ENCODE data around the gene NKX6-1. TPM values are rescaled to one million over a fixed set of nuclear protein-coding genes. Genes with fewer than 3 reads are reported as not detected.

The NKX6-1 gene
- total and polyA plus RNA-seq, 4 donors, result 0.02 to 0.20 (median 0.06) TPM; not detected in 1

- no peak for TF ChIP-seq CTCF (IDR thresholded peaks at IDR 0.05; ENCODE audit: control extremely low read depth, extremely low read depth)
- H3K4me1 ChIP-seq (ENCODE audit: control insufficient read depth in 5 of 5, insufficient read depth in 5 of 5, low read length in 5 of 5), result peaks cover 0 to 20% (median 3%) of the 10 kb centered on the region in 5 donors
- no peak overlapping the region for H3K4me3 ChIP-seq
- H3K9me3 ChIP-seq (ENCODE audit: control insufficient read depth in 4 of 4, insufficient read depth in 3 of 4, low read length in 3 of 4), result peaks cover 0 to 22% (median 0%) of the 10 kb centered on the region in 4 donors
- no peak overlapping the region for H3K27ac ChIP-seq (ENCODE audit: low read depth in 1 of 2, low read length in 1 of 2)
- H3K36me3 ChIP-seq (ENCODE audit: control insufficient read depth in 4 of 4, insufficient read depth in 4 of 4, low read length in 4 of 4), result no peaks in the 10 kb centered on the region
- no peak for DNase-seq
- H3K9ac ChIP-seq (ENCODE audit: insufficient read depth in 1 of 2, low read length in 2 of 2), result no peak overlapping the region
- H3K27me3 ChIP-seq (ENCODE audit: control insufficient read depth in 3 of 3, insufficient read depth in 3 of 3, low read length in 2 of 3), result peaks cover 0 to 92% (median 86%) of the 10 kb centered on the region in 3 donors
- no peak for ATAC-seq (ENCODE audit: insufficient read depth, low FRiP score)
- WGBS, 2 donors, result 10% methylated on average over 11 of the region's 11 CpGs
Measured at GRCh38 chr4:84499624-84499982, 511 bp upstream of the NKX6-1 start.

- ATAC-seq (ENCODE audit: insufficient read depth, low FRiP score), result peak; percentile 23
- H3K9ac ChIP-seq (ENCODE audit: insufficient read depth in 1 of 2, low read length in 2 of 2), result no peak overlapping the region
- TF ChIP-seq CTCF (IDR thresholded peaks at IDR 0.05; ENCODE audit: control extremely low read depth, extremely low read depth), result no peak
- H3K27ac ChIP-seq (ENCODE audit: low read depth in 1 of 2, low read length in 1 of 2), result no peak overlapping the region
- H3K9me3 ChIP-seq (ENCODE audit: control insufficient read depth in 4 of 4, insufficient read depth in 3 of 4, low read length in 3 of 4), result peaks cover 0 to 22% (median 0%) of the 10 kb centered on the region in 4 donors
- DNase-seq, result peak in 2 of 3 donors; percentile 49 to 59
- no peak overlapping the region for H3K4me3 ChIP-seq
- H3K36me3 ChIP-seq (ENCODE audit: control insufficient read depth in 4 of 4, insufficient read depth in 4 of 4, low read length in 4 of 4), result no peaks in the 10 kb centered on the region
- H3K27me3 ChIP-seq (ENCODE audit: control insufficient read depth in 3 of 3, insufficient read depth in 3 of 3, low read length in 2 of 3), result peaks cover 0 to 94% (median 87%) of the 10 kb centered on the region in 3 donors
- H3K4me1 ChIP-seq (ENCODE audit: control insufficient read depth in 5 of 5, insufficient read depth in 5 of 5, low read length in 5 of 5), result peaks cover 0 to 20% (median 3%) of the 10 kb centered on the region in 5 donors
- WGBS, 2 donors, result 0 to 2% methylated on average over 58 to 63 of the region's 63 CpGs
Measured at GRCh38 chr4:84498203-84498934, 723 bp downstream of the NKX6-1 start.

- H3K9me3 ChIP-seq (ENCODE audit: control insufficient read depth in 4 of 4, insufficient read depth in 3 of 4, low read length in 3 of 4), result peaks cover 0 to 20% (median 0%) of the 10 kb centered on the region in 4 donors
- no peak overlapping the region for H3K9ac ChIP-seq (ENCODE audit: insufficient read depth in 1 of 2, low read length in 2 of 2)
- no peaks in the 10 kb centered on the region for H3K36me3 ChIP-seq (ENCODE audit: control insufficient read depth in 4 of 4, insufficient read depth in 4 of 4, low read length in 4 of 4)
- H3K27ac ChIP-seq (ENCODE audit: low read depth in 1 of 2, low read length in 1 of 2), result no peak overlapping the region
- H3K27me3 ChIP-seq (ENCODE audit: control insufficient read depth in 3 of 3, insufficient read depth in 3 of 3, low read length in 2 of 3), result peaks cover 0 to 92% (median 84%) of the 10 kb centered on the region in 3 donors
- H3K4me3 ChIP-seq, result no peak overlapping the region
- DNase-seq (no peak), ATAC-seq (ENCODE audit: insufficient read depth, low FRiP score) (no peak)
- peaks cover 0 to 26% (median 3%) of the 10 kb centered on the region in 5 donors for H3K4me1 ChIP-seq (ENCODE audit: control insufficient read depth in 5 of 5, insufficient read depth in 5 of 5, low read length in 5 of 5)
- WGBS, 2 donors, result 2 to 6% methylated on average over 59 to 73 of the region's 73 CpGs
- TF ChIP-seq CTCF (IDR thresholded peaks at IDR 0.05; ENCODE audit: control extremely low read depth, extremely low read depth), result no peak
Measured at GRCh38 chr4:84497504-84498202, 1.4 kb downstream of the NKX6-1 start.

Data from lung (tissue), 12 donors.